ENCODE results near the gene CCDC134.

DNA sequence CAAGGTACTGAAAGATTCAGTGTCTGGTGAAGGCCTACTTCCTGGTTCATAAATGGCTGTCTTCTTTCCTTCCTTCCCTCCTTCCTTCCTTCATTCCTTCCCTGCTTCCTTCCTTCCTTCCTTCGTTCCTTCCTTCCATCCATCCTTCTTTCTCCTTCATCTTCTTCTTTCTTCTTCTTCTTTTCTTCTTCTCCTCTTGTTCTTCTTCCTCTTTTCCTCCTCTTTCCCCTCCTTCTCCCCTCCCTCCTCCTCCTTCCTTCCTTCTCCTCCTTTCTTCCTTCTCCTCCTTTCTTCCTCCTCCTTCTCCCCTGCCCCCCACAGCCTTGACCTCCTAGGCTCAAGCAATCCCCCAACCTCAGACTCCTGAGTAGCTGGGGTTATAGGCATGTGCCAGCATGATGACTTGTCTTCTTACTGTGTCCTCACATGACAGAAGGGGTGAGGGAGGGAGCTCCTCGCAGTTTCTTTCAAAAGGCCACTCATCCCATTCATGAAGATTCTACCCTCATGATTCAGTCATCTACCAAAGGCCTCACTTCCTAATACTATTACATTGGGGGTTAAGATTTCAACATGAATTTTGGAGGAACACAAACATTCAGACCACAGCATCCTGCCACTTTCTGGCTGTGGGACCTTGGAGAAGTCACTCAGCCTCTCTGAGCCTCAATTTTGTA lies 22.6 kb upstream of the CCDC134 start:
- TF ChIP-seq, protein P1, sequence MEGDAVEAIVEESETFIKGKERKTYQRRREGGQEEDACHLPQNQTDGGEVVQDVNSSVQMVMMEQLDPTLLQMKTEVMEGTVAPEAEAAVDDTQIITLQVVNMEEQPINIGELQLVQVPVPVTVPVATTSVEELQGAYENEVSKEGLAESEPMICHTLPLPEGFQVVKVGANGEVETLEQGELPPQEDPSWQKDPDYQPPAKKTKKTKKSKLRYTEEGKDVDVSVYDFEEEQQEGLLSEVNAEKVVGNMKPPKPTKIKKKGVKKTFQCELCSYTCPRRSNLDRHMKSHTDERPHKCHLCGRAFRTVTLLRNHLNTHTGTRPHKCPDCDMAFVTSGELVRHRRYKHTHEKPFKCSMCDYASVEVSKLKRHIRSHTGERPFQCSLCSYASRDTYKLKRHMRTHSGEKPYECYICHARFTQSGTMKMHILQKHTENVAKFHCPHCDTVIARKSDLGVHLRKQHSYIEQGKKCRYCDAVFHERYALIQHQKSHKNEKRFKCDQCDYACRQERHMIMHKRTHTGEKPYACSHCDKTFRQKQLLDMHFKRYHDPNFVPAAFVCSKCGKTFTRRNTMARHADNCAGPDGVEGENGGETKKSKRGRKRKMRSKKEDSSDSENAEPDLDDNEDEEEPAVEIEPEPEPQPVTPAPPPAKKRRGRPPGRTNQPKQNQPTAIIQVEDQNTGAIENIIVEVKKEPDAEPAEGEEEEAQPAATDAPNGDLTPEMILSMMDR (IDR thresholded peaks at IDR 0.05; ENCODE audit: extremely low read depth in 1 of 2, insufficient read depth in 1 of 2, low read depth in 1 of 2, low read length in 2 of 2) = no peak
- no peak for TF ChIP-seq MAX (IDR thresholded peaks at IDR 0.05; ENCODE audit: insufficient read depth, insufficient read length)
- TF ChIP-seq EZH2 (IDR thresholded peaks at IDR 0.05; ENCODE audit: borderline replicate concordance, low read depth, low read length, severe bottlenecking) = no peak
